Ectodermal cell (in vitro differentiated cells): ENCODE results near the gene KRT7.

Source experiments
- H3K27ac ChIP-seq: 2 replicates; pipeline ENCODE4 v1.7.0; 2013; ENCODE audit warnings: mild to moderate bottlenecking, low read depth, low read length; ENCODE audit not compliant: insufficient read depth, poor library complexity, severe bottlenecking
- H3K27me3 ChIP-seq: 2 replicates; pipeline ENCODE4 v1.7.0; 2013; ENCODE audit warnings: mild to moderate bottlenecking, low read length; ENCODE audit not compliant: insufficient read depth, control insufficient read depth, poor library complexity, severe bottlenecking
- H3K36me3 ChIP-seq: one replicate; pipeline ENCODE4 v1.7.0; 2013; ENCODE audit warnings: low read length; ENCODE audit not compliant: control insufficient read depth, insufficient read depth
- H3K4me1 ChIP-seq: one replicate; pipeline ENCODE4 v1.7.0; 2013; ENCODE audit warnings: low read length; ENCODE audit not compliant: control insufficient read depth, insufficient read depth
- H3K4me3 ChIP-seq: 2 replicates; pipeline ENCODE4 v1.7.0; 2013; ENCODE audit warnings: low read depth, low read length, control low read depth; ENCODE audit not compliant: insufficient read depth
- H3K9me3 ChIP-seq: 2 replicates; pipeline ENCODE4 v1.7.0; 2013; ENCODE audit warnings: mild to moderate bottlenecking, low read length, moderate library complexity; ENCODE audit not compliant: control insufficient read depth
- WGBS, 2 experiments: methylation state at CpG; one replicate each; pipeline ENCODE4 v1.1.7; 2013; ENCODE audit warnings: missing lambda C conversion rate in 2 of 2; 5-methylcytosine and 5-hydroxymethylcytosine counted together

The KRT7 gene

GRCh38 chr12:52199294-52199919 is 33.6 kb upstream of the KRT7 start:
- H3K27me3 ChIP-seq: no peaks in the 10 kb centered on the region
- 89% methylated on average over 8 of the region's 8 CpGs for WGBS, 2 experiments
- no peak overlapping the region for H3K4me3 ChIP-seq
- peaks cover 37% of the 10 kb centered on the region for H3K4me1 ChIP-seq
- H3K36me3 ChIP-seq: no peaks in the 10 kb centered on the region
- H3K9me3 ChIP-seq: no peaks in the 10 kb centered on the region
- H3K27ac ChIP-seq: no peak overlapping the region

- Histone ChIP-seq H3K4me3 (no peak overlapping the region), H3K27me3 (no peaks in the 10 kb centered on the region), H3K9me3 (no peaks in the 10 kb centered on the region), H3K36me3 (no peaks in the 10 kb centered on the region), H3K4me1 (peaks cover 30% of the 10 kb centered on the region), H3K27ac (no peak overlapping the region)
- WGBS, 2 experiments: 77 to 83% methylated on average over 13 of the region's 13 CpGs
These were observed 32.8 kb upstream of the KRT7 start for GRCh38 chr12:52200086-52200780.

- no peaks in the 10 kb centered on the region for H3K36me3 ChIP-seq
- no peaks in the 10 kb centered on the region for H3K9me3 ChIP-seq
- peaks cover 29% of the 10 kb centered on the region for H3K4me1 ChIP-seq
- no peaks in the 10 kb centered on the region for H3K27me3 ChIP-seq
- no peak overlapping the region for H3K4me3 ChIP-seq
- H3K27ac ChIP-seq: no peak overlapping the region
- 79 to 83% methylated on average over 15 of the region's 15 CpGs for WGBS, 2 experiments
These were observed 32.1 kb upstream of the KRT7 start for GRCh38 chr12:52200781-52201450.

GRCh38 chr12:52201451-52201839 is 31.6 kb upstream of the KRT7 start:
- H3K4me1 ChIP-seq: peaks cover 29% of the 10 kb centered on the region
- no peak overlapping the region for H3K4me3 ChIP-seq
- no peaks in the 10 kb centered on the region for H3K27me3 ChIP-seq
- no peak overlapping the region for H3K27ac ChIP-seq
- no peaks in the 10 kb centered on the region for H3K36me3 ChIP-seq
- no peaks in the 10 kb centered on the region for H3K9me3 ChIP-seq
- 64% methylated on average over 3 of the region's 3 CpGs for WGBS, 2 experiments

GRCh38 chr12:52202361-52203078 is 30.5 kb upstream of the KRT7 start:
- peaks cover 29% of the 10 kb centered on the region for H3K4me1 ChIP-seq
- H3K27me3 ChIP-seq: no peaks in the 10 kb centered on the region
- 71 to 75% methylated on average over 17 to 18 of the region's 18 CpGs for WGBS, 2 experiments
- H3K4me3 ChIP-seq: no peak overlapping the region
- no peaks in the 10 kb centered on the region for H3K36me3 ChIP-seq
- H3K27ac ChIP-seq: no peak overlapping the region
- H3K9me3 ChIP-seq: no peaks in the 10 kb centered on the region

- no peak overlapping the region for H3K27ac ChIP-seq
- 80 to 81% methylated on average over 19 of the region's 19 CpGs for WGBS, 2 experiments
- no peaks in the 10 kb centered on the region for H3K36me3 ChIP-seq
- H3K27me3 ChIP-seq: no peaks in the 10 kb centered on the region
- no peaks in the 10 kb centered on the region for H3K9me3 ChIP-seq
- no peak overlapping the region for H3K4me3 ChIP-seq
- H3K4me1 ChIP-seq: peaks cover 28% of the 10 kb centered on the region
These were observed 29.7 kb upstream of the KRT7 start for GRCh38 chr12:52203079-52203921.

- WGBS, 2 experiments: 88 to 90% methylated on average over 18 of the region's 18 CpGs
- H3K4me3 ChIP-seq: no peak overlapping the region
- H3K4me1 ChIP-seq: peaks cover 18% of the 10 kb centered on the region
- H3K27me3 ChIP-seq: no peaks in the 10 kb centered on the region
- H3K9me3 ChIP-seq: no peaks in the 10 kb centered on the region
- no peak overlapping the region for H3K27ac ChIP-seq
- no peaks in the 10 kb centered on the region for H3K36me3 ChIP-seq
These were observed 28.7 kb upstream of the KRT7 start for GRCh38 chr12:52204095-52204930.

GRCh38 chr12:52204931-52205505 is 28.0 kb upstream of the KRT7 start:
- H3K9me3 ChIP-seq: no peaks in the 10 kb centered on the region
- H3K27me3 ChIP-seq: no peaks in the 10 kb centered on the region
- H3K4me3 ChIP-seq: no peak overlapping the region
- peaks cover 12% of the 10 kb centered on the region for H3K4me1 ChIP-seq
- H3K27ac ChIP-seq: no peak overlapping the region
- WGBS, 2 experiments: 94 to 97% methylated on average over 7 of the region's 7 CpGs
- no peaks in the 10 kb centered on the region for H3K36me3 ChIP-seq
